GM19455 (cell line): ENCODE measurements around the gene TFIP11.
A peak's percentile ranks its signal among the peaks of the same experiment; 100 is the strongest.

ENCODE experiments used
- ATAC-seq: cut with Tn5 transposase; IDR thresholded peaks from one replicate; pipeline ENCODE4 v1.9.1; 2021; ENCODE audit not compliant: unreplicated experiment

TFIP11 gene

GRCh38 chr22:26508148-26508547 lies 4.1 kb downstream of the TFIP11 start:
- no peak for ATAC-seq

DNA sequence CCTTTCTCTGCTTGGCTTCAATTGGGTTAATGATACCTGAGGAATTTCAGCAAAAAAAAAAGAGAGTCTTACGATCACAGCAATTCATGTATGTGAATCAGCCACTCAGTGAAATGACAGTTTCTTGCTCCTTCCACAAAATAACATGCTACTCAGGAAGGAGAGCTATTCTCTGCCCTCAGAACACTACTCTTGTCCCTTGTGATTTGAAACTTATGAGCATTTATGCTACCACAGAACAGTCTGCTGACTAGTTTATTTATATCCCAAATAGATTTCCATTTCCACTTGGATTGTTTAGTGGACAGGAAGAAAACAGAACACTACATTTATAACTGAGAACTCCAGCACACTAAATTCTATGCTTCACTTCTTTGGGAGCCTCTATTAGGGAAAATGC lies 8.5 kb downstream of the TFIP11 start:
- no peak for ATAC-seq

DNA sequence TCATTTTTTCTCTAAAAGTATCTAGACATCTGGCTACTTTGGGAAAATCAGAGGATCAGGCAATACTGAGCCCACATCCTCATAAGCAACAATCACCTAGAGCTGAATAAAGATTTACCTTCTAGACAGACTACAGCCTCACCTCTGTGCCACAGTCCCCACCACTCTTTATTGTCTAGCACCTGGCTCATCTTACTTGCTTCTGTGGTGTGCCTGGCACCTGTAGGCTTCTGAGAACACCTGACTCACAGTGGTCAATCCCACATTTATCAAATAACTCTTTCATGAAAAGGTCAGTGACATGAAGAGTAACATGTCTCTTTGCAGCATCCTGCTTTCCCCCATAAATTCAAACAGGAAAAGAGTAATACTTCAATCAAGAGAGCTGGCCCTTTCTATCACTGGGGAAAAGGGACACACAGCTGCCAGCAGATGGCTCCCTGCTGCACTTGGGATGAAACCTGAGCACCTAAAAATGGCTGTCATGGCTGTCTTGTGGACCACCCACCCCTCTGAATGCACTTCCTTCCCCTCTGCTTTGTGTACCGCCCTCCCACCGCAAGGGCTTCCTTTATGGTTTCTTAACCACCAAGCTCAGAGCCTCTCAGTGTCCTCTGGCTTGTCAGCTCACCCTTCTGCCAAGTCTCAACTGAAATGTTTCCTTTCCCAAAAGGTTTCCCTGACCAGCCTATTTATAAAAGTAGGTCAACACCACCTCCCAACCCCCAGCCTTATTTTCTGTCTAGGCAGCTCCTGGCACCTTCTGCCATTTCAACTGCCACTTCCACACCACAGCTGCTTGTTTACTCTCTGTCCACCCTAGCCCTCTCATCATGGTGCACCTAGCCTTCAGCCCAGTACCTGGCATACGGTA lies 9.3 kb downstream of the TFIP11 start:
- ATAC-seq, result no peak

GRCh38 chr22:26501996-26502395 lies 10.3 kb downstream of the TFIP11 start:
- no peak for ATAC-seq

- no peak for ATAC-seq
Measured at GRCh38 chr22:26499188-26499703, 13.0 kb downstream of the TFIP11 start.

DNA sequence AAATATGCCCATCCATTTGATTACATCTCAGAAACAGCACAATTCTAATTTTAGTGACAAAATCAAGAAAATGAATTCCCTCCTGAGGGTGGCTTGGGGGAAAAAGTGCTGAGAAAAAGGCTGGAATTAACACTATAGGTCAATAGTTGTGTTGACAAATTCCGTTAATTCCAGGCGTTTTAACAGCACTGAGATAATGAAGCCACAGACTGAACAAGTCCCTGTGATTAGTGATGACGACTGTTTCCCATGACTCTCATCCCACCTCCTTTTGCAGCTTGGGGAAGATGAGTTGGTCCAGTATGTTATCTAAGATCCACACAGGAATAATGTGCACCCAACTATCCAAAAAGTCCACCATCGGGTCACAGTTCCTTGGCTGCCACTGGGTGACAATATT lies 15.8 kb downstream of the TFIP11 start:
- no peak for ATAC-seq

DNA sequence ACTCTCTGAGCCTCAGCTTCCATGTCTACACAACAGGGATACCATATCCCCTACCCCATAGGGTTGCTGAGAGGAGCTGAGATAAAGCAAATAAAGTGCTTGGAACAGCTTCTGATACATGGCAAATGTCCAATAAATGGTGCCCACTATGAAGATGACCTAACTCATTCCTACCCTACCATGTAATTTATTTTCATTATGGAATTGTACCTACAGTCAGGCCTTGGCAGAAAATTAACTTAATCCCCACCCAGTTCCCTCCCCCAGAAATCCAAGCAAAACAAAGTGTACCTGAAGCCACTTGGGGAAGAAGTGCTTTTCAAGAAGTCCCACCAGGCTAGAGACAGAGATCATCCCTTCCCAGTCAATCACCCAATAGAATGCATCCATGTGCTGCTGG lies 17.8 kb downstream of the TFIP11 start:
- ATAC-seq, result no peak

- no peak for ATAC-seq
Measured at GRCh38 chr22:26492220-26492619, 20.1 kb downstream of the TFIP11 start.

DNA sequence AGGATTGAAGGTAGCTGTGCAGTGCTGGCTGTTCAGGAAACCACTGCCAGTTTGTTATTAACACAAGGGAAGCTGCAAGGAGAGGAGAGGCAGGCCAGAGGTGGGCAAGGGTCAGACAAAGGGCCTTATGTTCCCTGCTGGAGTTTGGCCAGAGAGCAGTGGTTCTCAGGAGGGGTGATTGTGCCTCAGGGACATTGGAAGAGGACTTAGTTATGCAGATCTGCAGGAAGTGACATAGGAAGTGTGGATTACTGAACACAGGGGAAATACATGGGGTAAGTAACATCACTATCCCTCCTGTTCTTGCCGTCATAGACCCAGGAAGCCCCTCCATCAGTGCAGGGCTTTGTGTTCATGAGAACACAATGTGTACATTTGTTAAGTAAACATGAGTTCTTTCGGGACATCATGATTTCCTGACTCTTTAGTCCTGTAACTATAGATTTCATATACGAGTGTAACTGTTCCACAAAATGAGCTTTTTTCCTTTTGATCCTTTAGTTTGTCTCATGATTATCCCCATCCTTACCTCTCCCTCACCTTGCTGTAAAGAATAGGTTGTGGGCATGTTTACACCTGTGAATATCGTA lies 22.7 kb downstream of the TFIP11 start:
- no peak for ATAC-seq

- no peak for ATAC-seq
Measured at GRCh38 chr22:26487996-26488395, 24.3 kb downstream of the TFIP11 start.

DNA sequence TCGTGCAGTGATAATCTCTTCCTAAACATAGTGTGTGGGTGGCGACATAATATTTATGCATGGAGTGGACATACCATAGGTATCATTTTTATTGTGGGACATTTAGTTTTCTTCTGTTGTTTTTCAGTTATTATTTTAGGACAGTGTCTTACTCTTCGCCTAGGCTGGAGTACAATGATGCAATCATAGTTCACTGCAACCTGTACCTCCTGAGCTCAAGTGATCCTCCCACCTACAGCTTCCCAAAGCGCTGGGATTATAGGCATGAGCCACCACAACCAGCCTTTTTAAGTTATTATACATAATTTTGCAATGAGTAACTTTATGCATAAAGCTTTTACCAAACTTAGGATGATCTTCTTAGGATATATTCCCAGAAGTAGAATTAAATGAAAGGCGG lies 25.9 kb downstream of the TFIP11 start:
- no peak for ATAC-seq

GRCh38 chr22:26485806-26486390 lies 26.4 kb downstream of the TFIP11 start:
- no peak for ATAC-seq

DNA sequence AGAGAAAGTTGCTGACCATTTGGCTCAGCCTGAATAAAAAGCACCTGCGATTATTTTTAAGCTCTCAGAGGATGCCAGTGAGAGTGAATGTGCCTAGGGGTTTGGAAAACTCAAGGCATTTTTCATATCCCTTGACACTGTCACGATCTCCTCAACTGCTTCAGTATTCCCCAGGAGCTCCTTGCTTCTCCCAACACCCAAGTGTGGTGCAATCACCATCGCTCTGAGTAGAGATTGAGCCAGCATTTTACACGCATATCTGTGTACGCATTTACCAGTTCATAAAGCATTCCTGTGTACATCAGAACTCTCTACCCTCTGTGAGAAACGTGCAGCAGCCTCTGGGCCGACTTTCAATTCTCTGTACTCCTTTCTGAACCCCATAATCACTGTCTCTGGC lies 27.3 kb downstream of the TFIP11 start:
- ATAC-seq, result no peak

DNA sequence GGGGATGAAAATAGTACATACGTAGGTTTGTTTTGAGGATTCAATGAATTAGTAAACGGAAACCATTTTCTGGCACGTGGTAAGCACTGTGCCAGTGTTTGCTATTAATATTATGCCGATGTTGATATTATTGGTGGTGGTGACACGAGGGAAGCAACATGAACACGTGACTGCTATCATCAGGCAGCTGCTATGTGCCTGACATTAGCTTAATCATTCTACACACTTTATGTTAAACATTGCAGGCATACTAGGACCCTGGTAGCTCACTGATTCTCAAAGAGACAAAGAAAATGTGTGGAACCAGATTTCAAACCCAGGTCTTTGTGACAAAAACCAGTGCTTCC lies 27.9 kb downstream of the TFIP11 start:
- no peak for ATAC-seq

GRCh38 chr22:26483439-26484359 lies 28.6 kb downstream of the TFIP11 start, which contains the start of the genes HPS4 and SRRD:
Gene HPS4 (minus strand): TSS chr22:26483783. CDS start chr22:26481762, 2,021 bp downstream.
Gene SRRD (plus strand): TSS chr22:26483877. CDS start chr22:26483891, 14 bp downstream.
- peak; percentile 76 for ATAC-seq

DNA sequence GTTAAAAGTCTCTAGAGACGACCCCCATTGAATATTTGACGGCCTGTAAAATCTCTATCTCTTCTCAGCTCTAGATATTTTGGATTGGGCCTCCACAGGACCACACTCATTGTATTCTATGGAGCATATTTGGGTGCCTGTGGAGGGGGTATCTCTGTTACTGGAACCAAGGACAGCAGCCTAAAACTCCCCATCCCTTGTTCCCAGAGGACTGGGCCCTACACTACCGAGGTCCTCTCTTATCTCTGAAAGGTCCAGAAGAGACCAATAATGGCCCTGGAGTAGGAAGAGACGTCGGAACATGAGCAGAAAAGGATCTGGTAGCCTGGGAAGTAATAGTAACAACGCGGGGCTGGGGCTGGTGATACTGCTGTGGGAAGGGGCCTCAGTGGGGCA lies 29.2 kb downstream of the TFIP11 start:
- ATAC-seq, result no peak

DNA sequence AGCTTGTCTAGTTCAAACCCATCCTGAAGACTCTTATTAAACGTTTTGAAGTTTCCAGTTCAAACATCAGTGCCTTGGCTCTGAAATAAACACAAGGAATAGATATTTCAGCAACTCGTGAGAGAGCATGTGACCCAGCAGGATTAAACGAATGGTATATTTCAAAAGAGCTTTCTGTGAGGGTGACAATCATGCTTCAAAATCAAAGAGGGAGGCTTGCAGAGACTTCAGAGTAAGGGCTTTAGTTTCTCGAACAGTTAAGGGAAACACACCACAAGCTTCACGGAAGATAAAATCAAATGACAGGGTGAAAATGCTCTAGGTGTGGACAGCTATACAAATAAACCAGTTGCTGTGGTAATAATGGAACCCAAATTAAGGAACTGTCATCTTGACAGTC lies 30.1 kb downstream of the TFIP11 start:
- no peak for ATAC-seq

- ATAC-seq, result no peak
Measured at GRCh38 chr22:26481694-26482093, 30.6 kb downstream of the TFIP11 start.

DNA sequence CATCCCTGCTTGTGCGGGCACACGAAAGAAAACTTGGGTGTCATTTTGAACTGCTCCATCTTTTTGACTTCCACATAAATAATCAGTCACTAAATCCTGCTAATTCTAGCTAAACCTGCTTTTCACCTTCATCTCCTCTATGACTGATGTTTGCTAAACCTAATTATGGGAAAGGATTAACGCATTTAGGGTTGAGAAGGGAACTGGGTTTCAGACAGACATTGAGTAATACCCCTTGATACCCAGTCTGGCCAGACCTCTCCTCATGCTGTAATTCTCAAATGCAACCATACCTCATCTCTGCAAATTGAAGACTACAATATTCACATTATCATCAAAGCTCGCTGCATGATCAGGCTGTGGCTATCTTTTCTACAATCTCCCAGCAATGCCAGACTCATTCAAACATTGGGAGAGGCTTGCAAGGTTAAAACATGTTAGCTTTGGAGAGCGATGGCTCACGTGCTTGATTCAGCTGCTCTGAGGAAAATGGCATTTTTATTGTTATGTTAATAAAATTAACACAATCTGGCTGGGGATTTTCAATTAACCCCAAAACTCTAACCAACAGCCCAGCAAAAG lies 31.1 kb downstream of the TFIP11 start:
- ATAC-seq, result no peak

- no peak for ATAC-seq
Measured at GRCh38 chr22:26480611-26480932, 31.7 kb downstream of the TFIP11 start.
